ENCODE measurements around the gene CYB561D2. TPM values are rescaled to one million over a fixed set of nuclear protein-coding genes. Genes with fewer than 3 reads are reported as not detected.
A peak's percentile ranks its signal among the peaks of the same experiment; 100 is the strongest.

Gene CYB561D2
- total and polyA plus RNA-seq, 2 of the 13 experiments (the other 11 are each of a cell fraction or from before 2014, with no cell fraction given): 11.1 to 17.2 TPM

GRCh38 chr3:50324351-50325112 lies 26.1 kb upstream of the CYB561D2 start (continued):
- TF ChIP-seq, protein P1, sequence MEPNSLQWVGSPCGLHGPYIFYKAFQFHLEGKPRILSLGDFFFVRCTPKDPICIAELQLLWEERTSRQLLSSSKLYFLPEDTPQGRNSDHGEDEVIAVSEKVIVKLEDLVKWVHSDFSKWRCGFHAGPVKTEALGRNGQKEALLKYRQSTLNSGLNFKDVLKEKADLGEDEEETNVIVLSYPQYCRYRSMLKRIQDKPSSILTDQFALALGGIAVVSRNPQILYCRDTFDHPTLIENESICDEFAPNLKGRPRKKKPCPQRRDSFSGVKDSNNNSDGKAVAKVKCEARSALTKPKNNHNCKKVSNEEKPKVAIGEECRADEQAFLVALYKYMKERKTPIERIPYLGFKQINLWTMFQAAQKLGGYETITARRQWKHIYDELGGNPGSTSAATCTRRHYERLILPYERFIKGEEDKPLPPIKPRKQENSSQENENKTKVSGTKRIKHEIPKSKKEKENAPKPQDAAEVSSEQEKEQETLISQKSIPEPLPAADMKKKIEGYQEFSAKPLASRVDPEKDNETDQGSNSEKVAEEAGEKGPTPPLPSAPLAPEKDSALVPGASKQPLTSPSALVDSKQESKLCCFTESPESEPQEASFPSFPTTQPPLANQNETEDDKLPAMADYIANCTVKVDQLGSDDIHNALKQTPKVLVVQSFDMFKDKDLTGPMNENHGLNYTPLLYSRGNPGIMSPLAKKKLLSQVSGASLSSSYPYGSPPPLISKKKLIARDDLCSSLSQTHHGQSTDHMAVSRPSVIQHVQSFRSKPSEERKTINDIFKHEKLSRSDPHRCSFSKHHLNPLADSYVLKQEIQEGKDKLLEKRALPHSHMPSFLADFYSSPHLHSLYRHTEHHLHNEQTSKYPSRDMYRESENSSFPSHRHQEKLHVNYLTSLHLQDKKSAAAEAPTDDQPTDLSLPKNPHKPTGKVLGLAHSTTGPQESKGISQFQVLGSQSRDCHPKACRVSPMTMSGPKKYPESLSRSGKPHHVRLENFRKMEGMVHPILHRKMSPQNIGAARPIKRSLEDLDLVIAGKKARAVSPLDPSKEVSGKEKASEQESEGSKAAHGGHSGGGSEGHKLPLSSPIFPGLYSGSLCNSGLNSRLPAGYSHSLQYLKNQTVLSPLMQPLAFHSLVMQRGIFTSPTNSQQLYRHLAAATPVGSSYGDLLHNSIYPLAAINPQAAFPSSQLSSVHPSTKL (CRISPR knock-in tag; IDR thresholded peaks at IDR 0.05): no peak
- TF ChIP-seq MYNN (CRISPR knock-in tag; IDR thresholded peaks at IDR 0.05; ENCODE audit: low read depth) (no peak), ZNF451 (CRISPR knock-in tag; IDR thresholded peaks at IDR 0.05) (no peak), TCF7L2 (IDR thresholded peaks at IDR 0.05; ENCODE audit: low read depth, low read length) (no peak), ZNF841 (CRISPR knock-in tag; IDR thresholded peaks at IDR 0.05; ENCODE audit: borderline replicate concordance) (no peak), ZKSCAN5 (CRISPR knock-in tag; IDR thresholded peaks at IDR 0.05) (no peak), ZNF792 (CRISPR knock-in tag; IDR thresholded peaks at IDR 0.05) (no peak), ZNF446 (CRISPR knock-in tag; IDR thresholded peaks at IDR 0.05) (no peak), YY1 (IDR thresholded peaks at IDR 0.05; ENCODE audit: insufficient read depth, insufficient replicate concordance, low read depth, low read length) (no peak), SMC3 (IDR thresholded peaks at IDR 0.05; ENCODE audit: low read length) (peak; percentile 85), KDM4B (CRISPR knock-in tag; IDR thresholded peaks at IDR 0.05) (no peak), CTCF (CRISPR knock-in tag; IDR thresholded peaks at IDR 0.05) (peak; percentile 99), ZNF775 (CRISPR knock-in tag; IDR thresholded peaks at IDR 0.05; ENCODE audit: borderline replicate concordance) (no peak), ZNF616 (CRISPR knock-in tag; IDR thresholded peaks at IDR 0.05; ENCODE audit: low read depth) (no peak), NFATC3 (CRISPR knock-in tag; IDR thresholded peaks at IDR 0.05) (no peak), BATF2 (CRISPR knock-in tag; IDR thresholded peaks at IDR 0.05) (no peak), THYN1 (CRISPR knock-in tag; IDR thresholded peaks at IDR 0.05; ENCODE audit: borderline replicate concordance, low read depth) (no peak), ZNF367 (CRISPR knock-in tag; IDR thresholded peaks at IDR 0.05; ENCODE audit: borderline replicate concordance) (no peak), NFRKB (IDR thresholded peaks at IDR 0.05) (no peak), ZNF670 (CRISPR knock-in tag; IDR thresholded peaks at IDR 0.05; ENCODE audit: borderline replicate concordance) (no peak), NCOA5 (CRISPR knock-in tag; IDR thresholded peaks at IDR 0.05) (no peak), ZNF124 (CRISPR knock-in tag; IDR thresholded peaks at IDR 0.05) (no peak), CBX5 (CRISPR knock-in tag; IDR thresholded peaks at IDR 0.05; ENCODE audit: borderline replicate concordance) (peak; percentile 31; the same call in 1 of the 2 replicates)
- TF ChIP-seq, protein P2, sequence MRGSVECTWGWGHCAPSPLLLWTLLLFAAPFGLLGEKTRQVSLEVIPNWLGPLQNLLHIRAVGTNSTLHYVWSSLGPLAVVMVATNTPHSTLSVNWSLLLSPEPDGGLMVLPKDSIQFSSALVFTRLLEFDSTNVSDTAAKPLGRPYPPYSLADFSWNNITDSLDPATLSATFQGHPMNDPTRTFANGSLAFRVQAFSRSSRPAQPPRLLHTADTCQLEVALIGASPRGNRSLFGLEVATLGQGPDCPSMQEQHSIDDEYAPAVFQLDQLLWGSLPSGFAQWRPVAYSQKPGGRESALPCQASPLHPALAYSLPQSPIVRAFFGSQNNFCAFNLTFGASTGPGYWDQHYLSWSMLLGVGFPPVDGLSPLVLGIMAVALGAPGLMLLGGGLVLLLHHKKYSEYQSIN (CRISPR knock-in tag; IDR thresholded peaks at IDR 0.05; ENCODE audit: borderline replicate concordance): no peak
